Choroid plexus epithelial cell (primary cell): ENCODE results near the gene SEMA4B.

Source experiments
- DNase-seq: peaks from one replicate; pipeline ENCODE4 v3.0.0-alpha.2; 2010; ENCODE audit warnings: low read depth
- H3K4me3 ChIP-seq: 2 replicates; pipeline ENCODE4 v1.5.1; 2011; ENCODE audit warnings: low read depth, mild to moderate bottlenecking, control low read depth, low read length, moderate library complexity
- CTCF ChIP-seq: conservative IDR thresholded peaks from 2 replicates; pipeline ENCODE4 v1.5.1; 2011; ENCODE audit warnings: low read depth, mild to moderate bottlenecking, control low read depth, inconsistent platforms, low read length, moderate library complexity

Gene SEMA4B

GRCh38 chr15:90228960-90229359 is 27.8 kb downstream of the SEMA4B start:
- no peak overlapping the region for H3K4me3 ChIP-seq
- TF ChIP-seq CTCF = no peak
- no peak for DNase-seq

GRCh38 chr15:90230071-90230494 is 29.0 kb downstream of the SEMA4B start:
- DNase-seq = no peak
- no peak for TF ChIP-seq CTCF
- H3K4me3 ChIP-seq = no peak overlapping the region

- TF ChIP-seq CTCF = no peak
- H3K4me3 ChIP-seq = no peak overlapping the region
- DNase-seq = no peak
Observed at GRCh38 chr15:90230610-90231009, 29.5 kb downstream of the SEMA4B start.

GRCh38 chr15:90231028-90232017 is 30.2 kb downstream of the SEMA4B start:
- DNase-seq = no peak
- no peak overlapping the region for H3K4me3 ChIP-seq
- TF ChIP-seq CTCF = no peak

GRCh38 chr15:90232196-90232595 is 31.1 kb downstream of the SEMA4B start:
- TF ChIP-seq CTCF = no peak
- DNase-seq = no peak
- no peak overlapping the region for H3K4me3 ChIP-seq

GRCh38 chr15:90232941-90233386 is 31.8 kb downstream of the SEMA4B start:
- peak overlapping the region; percentile 85 for H3K4me3 ChIP-seq
- DNase-seq = peak; percentile 45
- TF ChIP-seq CTCF = peak; percentile 58
